CD4-positive, CD25-positive, alpha-beta regulatory T cell (primary cell): ENCODE measurements around the gene TMCC1. TPM values are rescaled to one million over a fixed set of nuclear protein-coding genes. Genes with fewer than 3 reads are reported as not detected.
A peak's percentile ranks its signal among the peaks of the same experiment; 100 is the strongest.
"Not testable (repeated sequence)": the region's sequence is repeated elsewhere in the genome, so short reads cannot be mapped to it uniquely, and the experiment has no call there.

Experiments
- ATAC-seq, 2 donors: fragments of 150-1000 bp; cut with Tn5 transposase; one replicate each; pipeline ENCODE4 v1.10.0; 2021; ENCODE audit warnings: low read depth in 2 of 2, moderate number of reproducible peaks in 2 of 2, moderate library complexity in 1 of 2
- DNase-seq, 3 donors: peaks; one replicate each; pipeline versions ENCODE4 v3.0.0 to v3.0.0-alpha.2; 2012 to 2022; ENCODE audit warnings: mixed read lengths in 1 of 3
- H3K27ac ChIP-seq: one replicate; pipeline ENCODE4 v1.7.0; 2013; ENCODE audit warnings: mild to moderate bottlenecking, low read length; ENCODE audit not compliant: insufficient read depth, poor library complexity, severe bottlenecking
- H3K27me3 ChIP-seq: one replicate; pipeline ENCODE4 v1.7.0; 2013; ENCODE audit warnings: low read length; ENCODE audit not compliant: control insufficient read depth, insufficient read depth
- H3K36me3 ChIP-seq: one replicate; pipeline ENCODE4 v1.7.0; 2013; ENCODE audit warnings: mild to moderate bottlenecking, low read length, moderate library complexity; ENCODE audit not compliant: control insufficient read depth, insufficient read depth
- H3K4me1 ChIP-seq: 2 replicates; pipeline ENCODE4 v1.7.0; 2013; ENCODE audit warnings: mild to moderate bottlenecking, low read length; ENCODE audit not compliant: insufficient read depth, control insufficient read depth, poor library complexity, severe bottlenecking
- H3K4me3 ChIP-seq: one replicate; pipeline ENCODE4 v1.7.0; 2013; ENCODE audit warnings: low read depth, mild to moderate bottlenecking, low read length, moderate library complexity
- H3K9me3 ChIP-seq, 2 experiments: 1 replicate in 1 of 2; 2 replicates in 1 of 2; pipeline ENCODE4 v1.7.0; 2013; ENCODE audit warnings: low read length in 2 of 2, mild to moderate bottlenecking in 1 of 2, moderate library complexity in 1 of 2; ENCODE audit not compliant: control insufficient read depth in 2 of 2
- H3K27ac Mint-ChIP-seq, 3 donors: one replicate each; pipeline ENCODE4 v1.8.0; 2020 to 2022; ENCODE audit warnings: mild to moderate bottlenecking in 3 of 3, mixed read lengths in 3 of 3, moderate library complexity in 2 of 3
- H3K27me3 Mint-ChIP-seq: one replicate; pipeline ENCODE4 v1.8.0; 2022; ENCODE audit warnings: mild to moderate bottlenecking, mixed read lengths
- H3K36me3 Mint-ChIP-seq: one replicate; pipeline ENCODE4 v1.8.0; 2020; ENCODE audit warnings: mixed read lengths
- H3K4me1 Mint-ChIP-seq, 4 donors: one replicate each; pipeline ENCODE4 v1.8.0; 2020 to 2022; ENCODE audit warnings: mixed read lengths in 4 of 4, mild to moderate bottlenecking in 1 of 4
- H3K4me3 Mint-ChIP-seq, 4 donors: one replicate each; pipeline ENCODE4 v1.8.0; 2020 to 2022; ENCODE audit warnings: mild to moderate bottlenecking in 4 of 4, mixed read lengths in 4 of 4, moderate library complexity in 3 of 4
- H3K9me3 Mint-ChIP-seq, 7 donors: one replicate each; pipeline ENCODE4 v1.8.0; 2020 to 2022; ENCODE audit warnings: mixed read lengths in 7 of 7, mild to moderate bottlenecking in 3 of 7, moderate library complexity in 2 of 7
- polyA plus RNA-seq, 4 donors: library from polyadenylated mRNA; unstranded; fragments of 300-500 nt; fragmentation: Illumina TruSeq; gene quantifications; one replicate each; pipeline ENCODE4 v1.2.3, GENCODE V29; 2021
- total RNA-seq: library from RNA; stranded (reverse); gene quantifications from one replicate; pipeline ENCODE4 v1.2.3, GENCODE V29; 2022

The TMCC1 gene
- total and polyA plus RNA-seq, 5 donors from 2014 or later = 5.2 to 29.2 (median 6.2) TPM

- H3K27me3 Mint-ChIP-seq = no peaks in the 10 kb centered on the region
- H3K27ac ChIP-seq = no peak overlapping the region
- H3K27me3 ChIP-seq = no peaks in the 10 kb centered on the region
- peaks cover 10 to 24% (median 17%) of the 10 kb centered on the region in 4 donors for H3K4me1 Mint-ChIP-seq
- no peaks in the 10 kb centered on the region for H3K4me1 ChIP-seq
- H3K9me3 ChIP-seq = no peaks in the 10 kb centered on the region
- H3K36me3 Mint-ChIP-seq = peaks cover 21% of the 10 kb centered on the region
- H3K4me3 ChIP-seq = no peak overlapping the region
- no peak overlapping the region for H3K27ac Mint-ChIP-seq
- DNase-seq (no peak), ATAC-seq (no peak)
- no peaks in the 10 kb centered on the region for H3K36me3 ChIP-seq
- peaks cover 0 to 2% (median 0%) of the 10 kb centered on the region in 7 donors for H3K9me3 Mint-ChIP-seq
- H3K4me3 Mint-ChIP-seq = no peak overlapping the region
Measured at GRCh38 chr3:129835198-129835597, 58.3 kb downstream of the TMCC1 start.

- Mint-ChIP-seq H3K9me3 (peaks cover 0 to 2% (median 0%) of the 10 kb centered on the region in 7 donors), H3K27ac (no peak overlapping the region), H3K36me3 (peaks cover 16% of the 10 kb centered on the region), H3K4me1 (peaks cover 10 to 27% (median 17%) of the 10 kb centered on the region in 4 donors), H3K27me3 (no peaks in the 10 kb centered on the region), H3K4me3 (no peak overlapping the region)
- H3K36me3 ChIP-seq = no peaks in the 10 kb centered on the region
- H3K4me3 ChIP-seq = no peak overlapping the region
- no peaks in the 10 kb centered on the region for H3K27me3 ChIP-seq
- H3K9me3 ChIP-seq = no peaks in the 10 kb centered on the region
- no peaks in the 10 kb centered on the region for H3K4me1 ChIP-seq
- H3K27ac ChIP-seq = no peak overlapping the region
- ATAC-seq = no peak
- DNase-seq = no peak
Measured at GRCh38 chr3:129834580-129834979, 58.9 kb downstream of the TMCC1 start.

- peaks cover 17 to 33% (median 25%) of the 10 kb centered on the region in 4 donors for H3K4me1 Mint-ChIP-seq
- not testable (repeated sequence) for H3K4me3 Mint-ChIP-seq, H3K9me3 ChIP-seq, H3K27ac ChIP-seq, DNase-seq, H3K9me3 Mint-ChIP-seq, H3K36me3 ChIP-seq, H3K27me3 Mint-ChIP-seq, H3K4me3 ChIP-seq, H3K27me3 ChIP-seq, H3K36me3 Mint-ChIP-seq, H3K4me1 ChIP-seq, ATAC-seq
- H3K27ac Mint-ChIP-seq = peak overlapping the region in 1 of 3 donors; percentile 26
Measured at GRCh38 chr3:129831942-129832341, 61.6 kb downstream of the TMCC1 start.

- H3K27me3 ChIP-seq = no peaks in the 10 kb centered on the region
- no peak for DNase-seq
- ATAC-seq = no peak
- H3K4me3 ChIP-seq = no peak overlapping the region
- H3K9me3 ChIP-seq = no peaks in the 10 kb centered on the region
- H3K4me1 ChIP-seq = peaks cover 9% of the 10 kb centered on the region
- Mint-ChIP-seq H3K4me1 (peaks cover 18 to 30% (median 27%) of the 10 kb centered on the region in 4 donors), H3K27me3 (no peaks in the 10 kb centered on the region), H3K9me3 (peaks cover 0 to 2% (median 0%) of the 10 kb centered on the region in 7 donors), H3K27ac (peak overlapping the region in 1 of 3 donors; percentile 26), H3K36me3 (peaks cover 4% of the 10 kb centered on the region), H3K4me3 (no peak overlapping the region)
- no peak overlapping the region for H3K27ac ChIP-seq
- H3K36me3 ChIP-seq = no peaks in the 10 kb centered on the region
Measured at GRCh38 chr3:129831503-129831902, 62.0 kb downstream of the TMCC1 start.

- Mint-ChIP-seq H3K27me3 (no peaks in the 10 kb centered on the region), H3K4me3 (no peak overlapping the region), H3K4me1 (peaks cover 18 to 36% (median 36%) of the 10 kb centered on the region in 4 donors), H3K9me3 (no peaks in the 10 kb centered on the region), H3K36me3 (peaks cover 4% of the 10 kb centered on the region), H3K27ac (peak overlapping the region in 1 of 3 donors; percentile 2)
- no peak for ATAC-seq
- H3K9me3 ChIP-seq = no peaks in the 10 kb centered on the region
- H3K36me3 ChIP-seq = no peaks in the 10 kb centered on the region
- no peak overlapping the region for H3K27ac ChIP-seq
- peaks cover 9% of the 10 kb centered on the region for H3K4me1 ChIP-seq
- H3K4me3 ChIP-seq = no peak overlapping the region
- H3K27me3 ChIP-seq = no peaks in the 10 kb centered on the region
- peak in 2 of 3 donors; percentile 32 to 61 for DNase-seq
Measured at GRCh38 chr3:129829640-129830039, 63.9 kb downstream of the TMCC1 start.

- peaks cover 18 to 37% (median 33%) of the 10 kb centered on the region in 4 donors for H3K4me1 Mint-ChIP-seq
- peak; percentile 86 to 90 for ATAC-seq
- Histone ChIP-seq H3K27me3 (no peaks in the 10 kb centered on the region), H3K36me3 (no peaks in the 10 kb centered on the region), H3K9me3 (no peaks in the 10 kb centered on the region), H3K4me3 (peak overlapping the region; percentile 38), H3K27ac (peak overlapping the region; percentile 14), H3K4me1 (peaks cover 9% of the 10 kb centered on the region)
- no peaks in the 10 kb centered on the region for H3K9me3 Mint-ChIP-seq
- H3K27ac Mint-ChIP-seq = peak overlapping the region; percentile 52 to 92 (median 62)
- H3K36me3 Mint-ChIP-seq = peaks cover 4% of the 10 kb centered on the region
- H3K4me3 Mint-ChIP-seq = peak overlapping the region in 3 of 4 donors; percentile 48 to 74 (median 60)
- H3K27me3 Mint-ChIP-seq = no peaks in the 10 kb centered on the region
- DNase-seq = peak; percentile 9 to 82 (median 50)
Measured at GRCh38 chr3:129827765-129828164, 65.7 kb downstream of the TMCC1 start.

- no peak overlapping the region for H3K4me3 ChIP-seq
- H3K27ac Mint-ChIP-seq = peak overlapping the region in 1 of 3 donors; percentile 55
- peak overlapping the region in 1 of 4 donors; percentile 17 for H3K4me3 Mint-ChIP-seq
- peaks cover 9% of the 10 kb centered on the region for H3K4me1 ChIP-seq
- peaks cover 21 to 37% (median 31%) of the 10 kb centered on the region in 4 donors for H3K4me1 Mint-ChIP-seq
- H3K36me3 Mint-ChIP-seq = peaks cover 4% of the 10 kb centered on the region
- H3K27me3 Mint-ChIP-seq = no peaks in the 10 kb centered on the region
- no peaks in the 10 kb centered on the region for H3K9me3 Mint-ChIP-seq
- no peaks in the 10 kb centered on the region for H3K27me3 ChIP-seq
- DNase-seq (peak; percentile 24 to 77 (median 52)), ATAC-seq (peak in 1 of 2 donors; percentile 24)
- H3K27ac ChIP-seq = no peak overlapping the region
- peaks cover 5% of the 10 kb centered on the region for H3K36me3 ChIP-seq
- H3K9me3 ChIP-seq = no peaks in the 10 kb centered on the region
Measured at GRCh38 chr3:129824926-129825541, 68.5 kb downstream of the TMCC1 start.

- Mint-ChIP-seq H3K27me3 (no peaks in the 10 kb centered on the region), H3K4me1 (peaks cover 16 to 21% (median 19%) of the 10 kb centered on the region in 4 donors)
- no peak overlapping the region for H3K27ac ChIP-seq
Measured at GRCh38 chr3:129822679-129823078, 70.8 kb downstream of the TMCC1 start.

More at GRCh38 chr3:129822679-129823078, 70.8 kb downstream of the TMCC1 start:
- Mint-ChIP-seq H3K27ac (no peak overlapping the region), H3K9me3 (no peaks in the 10 kb centered on the region), H3K4me3 (no peak overlapping the region), H3K36me3 (peaks cover 10% of the 10 kb centered on the region)
- no peak for DNase-seq
- H3K27me3 ChIP-seq = no peaks in the 10 kb centered on the region
- no peak overlapping the region for H3K4me3 ChIP-seq
- peaks cover 3% of the 10 kb centered on the region for H3K4me1 ChIP-seq
- peaks cover 5% of the 10 kb centered on the region for H3K36me3 ChIP-seq
- no peaks in the 10 kb centered on the region for H3K9me3 ChIP-seq
- ATAC-seq = no peak
